Fibroblast of the aortic adventitia (primary cell): ENCODE measurements around the gene NFKBIB. TPM values are rescaled to one million over a fixed set of nuclear protein-coding genes. Genes with fewer than 3 reads are reported as not detected.

Experiments
- DNase-seq: peaks from one replicate; pipeline ENCODE4 v3.0.0-alpha.2; 2010; ENCODE audit warnings: low read depth
- H3K4me3 ChIP-seq: 2 replicates; pipeline ENCODE4 v1.5.1; 2011; ENCODE audit warnings: low read depth, mild to moderate bottlenecking, control low read depth, low read length, moderate library complexity
- CTCF ChIP-seq: IDR thresholded peaks from 2 replicates; pipeline ENCODE4 v1.5.1; 2011; ENCODE audit warnings: mild to moderate bottlenecking, low read length, control low read depth, inconsistent platforms; ENCODE audit not compliant: insufficient read depth
- total RNA-seq: library from RNA; depleted of rRNA; stranded (reverse); fragments of >200 nt; gene quantifications from 2 replicates; pipeline ENCODE4 v1.2.3, GENCODE V29; 2012; ENCODE audit warnings: low replicate concordance

NFKBIB gene
- total RNA-seq, 1 donor, result 8.0 TPM

DNA sequence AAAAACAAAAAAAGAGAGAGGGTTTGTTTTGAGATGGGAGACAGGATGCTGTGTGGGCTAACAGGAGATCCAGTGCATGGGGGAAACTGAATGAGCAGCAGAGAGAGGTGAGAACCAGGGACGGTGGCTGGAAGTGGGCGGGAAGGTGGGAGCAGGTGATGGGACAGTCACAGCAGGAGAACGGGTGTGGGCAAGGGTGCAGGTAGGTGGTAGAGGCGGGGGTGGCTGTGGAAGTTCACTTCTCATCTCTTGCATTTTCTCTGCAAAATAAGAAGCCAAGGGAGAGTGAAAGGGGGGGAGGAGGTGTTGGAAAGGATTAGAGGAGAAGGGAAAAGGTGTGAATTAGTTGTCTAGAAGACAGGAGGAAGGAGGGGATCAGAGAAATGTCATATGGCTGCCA is 53.9 kb downstream of the NFKBIB start:
- no peak overlapping the region for H3K4me3 ChIP-seq
- TF ChIP-seq CTCF, result no peak
- no peak for DNase-seq

- TF ChIP-seq CTCF, result no peak
- no peak for DNase-seq
- H3K4me3 ChIP-seq, result no peak overlapping the region
Measured at GRCh38 chr19:38956264-38956663, 56.5 kb downstream of the NFKBIB start.

DNA sequence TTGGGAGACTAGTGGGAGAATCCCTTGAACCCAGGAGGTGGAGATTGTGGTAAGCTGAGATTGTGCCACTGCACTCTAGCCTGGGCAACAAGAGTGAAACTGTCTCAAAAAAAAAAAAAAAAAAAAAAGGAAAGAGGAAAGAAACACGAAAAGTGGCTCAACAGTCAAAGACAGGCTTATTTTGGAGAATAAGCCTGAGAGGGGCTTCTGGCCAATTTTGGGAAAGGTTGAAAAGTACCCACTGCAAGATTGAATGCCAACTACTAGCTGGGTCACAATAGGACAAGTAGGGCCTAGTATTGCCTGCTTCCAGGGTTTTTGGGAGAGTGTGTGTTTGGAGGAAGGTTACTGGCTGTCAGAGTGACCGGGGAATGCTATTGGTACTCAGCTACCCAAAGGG is 58.5 kb downstream of the NFKBIB start:
- no peak for TF ChIP-seq CTCF
- no peak overlapping the region for H3K4me3 ChIP-seq
- no peak for DNase-seq

Other genes with a start within 250 kb of the NFKBIB start
- gene CAPN12, start 155.5 kb upstream of the NFKBIB start, total RNA-seq, result 0.18 TPM in 1 of 2 replicates, not detected in the other
- gene LGALS7, start 126.5 kb upstream of the NFKBIB start, total RNA-seq, result 0.72 TPM in 1 of 2 replicates, not detected in the other
- not detected in 2 replicates for gene LGALS7B, start 110.8 kb upstream of the NFKBIB start, total RNA-seq
- 0.82 TPM in 1 of 2 replicates, not detected in the other for gene LGALS4, start 87.0 kb upstream of the NFKBIB start, total RNA-seq
- gene ECH1, start 68.2 kb upstream of the NFKBIB start, total RNA-seq, result 22.0 and 27.1 TPM in 2 replicates
- 122 and 254 TPM in 2 replicates for gene HNRNPL, start 50.0 kb upstream of the NFKBIB start, total RNA-seq
- 0.81 and 1.3 TPM in 2 replicates for gene RINL, start 21.7 kb upstream of the NFKBIB start, total RNA-seq
- 44.9 and 53.8 TPM in 2 replicates for gene SIRT2, start 351 bp upstream of the NFKBIB start, total RNA-seq
- not detected in 2 replicates for gene CCER2, start 12.2 kb downstream of the NFKBIB start, total RNA-seq
- gene SARS2, start 30.8 kb downstream of the NFKBIB start, total RNA-seq, result 15.0 and 15.5 TPM in 2 replicates
- 11.6 and 20.2 TPM in 2 replicates for gene MRPS12, start 31.0 kb downstream of the NFKBIB start, total RNA-seq
- 22.9 and 56.3 TPM in 2 replicates for gene FBXO17, start 75.8 kb downstream of the NFKBIB start, total RNA-seq
- gene FBXO27, start 132.6 kb downstream of the NFKBIB start, total RNA-seq, result 7.2 and 17.8 TPM in 2 replicates
- gene ACP7, start 184.4 kb downstream of the NFKBIB start, total RNA-seq, result 0.45 TPM in 1 of 2 replicates, not detected in the other
- gene PAK4, start 225.8 kb downstream of the NFKBIB start, total RNA-seq, result 7.6 and 9.0 TPM in 2 replicates